H9 (cell line): ENCODE data around the gene SLC25A43. TPM values are rescaled to one million over a fixed set of nuclear protein-coding genes. Genes with fewer than 3 reads are reported as not detected.

Experiments
- DNase-seq: peaks from one replicate; pipeline ENCODE4 v3.0.0-alpha.2; 2017
- H2AFZ ChIP-seq: one replicate; pipeline ENCODE4 v1.6.1; 2013; ENCODE audit warnings: mild to moderate bottlenecking, low read length, control low read depth, moderate library complexity
- H2AK5ac ChIP-seq: 2 replicates; pipeline ENCODE4 v1.6.1; 2013; ENCODE audit warnings: low read length, control low read depth, mixed read lengths; ENCODE audit not compliant: insufficient read length
- H2BK120ac ChIP-seq: one replicate; pipeline ENCODE4 v1.6.1; 2013; ENCODE audit warnings: low read depth, mild to moderate bottlenecking, low read length, control low read depth, inconsistent platforms; ENCODE audit not compliant: poor library complexity, severe bottlenecking
- H2BK12ac ChIP-seq: 2 replicates; pipeline ENCODE4 v1.6.1; 2013; ENCODE audit warnings: low read length, control low read depth, mixed read lengths, low read depth; ENCODE audit not compliant: insufficient read length
- H2BK15ac ChIP-seq: 2 replicates; pipeline ENCODE4 v1.6.1; 2013; ENCODE audit warnings: low read depth, low read length, control low read depth
- H2BK20ac ChIP-seq: one replicate; pipeline ENCODE4 v1.6.1; 2013; ENCODE audit warnings: low read depth, mild to moderate bottlenecking, low read length, control low read depth, inconsistent platforms; ENCODE audit not compliant: poor library complexity, severe bottlenecking
- H2BK5ac ChIP-seq: 2 replicates; pipeline ENCODE4 v1.6.1; 2013; ENCODE audit warnings: low read length, control low read depth, mixed read lengths; ENCODE audit not compliant: insufficient read length
- H3K14ac ChIP-seq: 2 replicates; pipeline ENCODE4 v1.6.1; 2013; ENCODE audit warnings: low read length, control low read depth; ENCODE audit not compliant: insufficient read depth
- H3K18ac ChIP-seq: 2 replicates; pipeline ENCODE4 v1.6.1; 2013; ENCODE audit warnings: low read depth, mild to moderate bottlenecking, mixed read lengths, low read length, control low read depth; ENCODE audit not compliant: insufficient read length
- H3K23ac ChIP-seq: 2 replicates; pipeline ENCODE4 v1.6.1; 2013; ENCODE audit warnings: low read length, control low read depth, mixed read lengths, low read depth; ENCODE audit not compliant: insufficient read length
- H3K23me2 ChIP-seq: 2 replicates; pipeline ENCODE4 v1.6.1; 2013; ENCODE audit warnings: low read depth, mild to moderate bottlenecking, mixed read lengths, low read length, control low read depth; ENCODE audit not compliant: insufficient read length, poor library complexity, severe bottlenecking
- H3K27ac ChIP-seq: 2 replicates; pipeline ENCODE4 v1.5.1; 2013; ENCODE audit warnings: low read length, control low read depth, mixed read lengths, low read depth; ENCODE audit not compliant: insufficient read length
- H3K27me3 ChIP-seq: 2 replicates; pipeline ENCODE4 v1.6.1; 2013; ENCODE audit warnings: low read length, control low read depth, inconsistent platforms; ENCODE audit not compliant: insufficient read depth
- H3K4ac ChIP-seq: 2 replicates; pipeline ENCODE4 v1.6.1; 2013; ENCODE audit warnings: low read depth, mild to moderate bottlenecking, control low read depth, inconsistent platforms, low read length, moderate library complexity
- H3K4me1 ChIP-seq: 2 replicates; pipeline ENCODE4 v1.6.1; 2013; ENCODE audit warnings: low read length, control low read depth, inconsistent platforms; ENCODE audit not compliant: insufficient read depth
- H3K4me2 ChIP-seq: 2 replicates; pipeline ENCODE4 v1.6.1; 2013; ENCODE audit warnings: low read length, control low read depth, mixed read lengths; ENCODE audit not compliant: insufficient read length, insufficient read depth
- H3K56ac ChIP-seq: 2 replicates; pipeline ENCODE4 v1.6.1; 2013; ENCODE audit warnings: low read depth, mild to moderate bottlenecking, mixed read lengths, low read length, control low read depth; ENCODE audit not compliant: insufficient read length
- H3K79me1 ChIP-seq: 2 replicates; pipeline ENCODE4 v1.6.1; 2013; ENCODE audit warnings: low read depth, mild to moderate bottlenecking, moderate library complexity, low read length, control low read depth, inconsistent platforms; ENCODE audit not compliant: insufficient read depth, poor library complexity, severe bottlenecking
- H3K79me2 ChIP-seq: 2 replicates; pipeline ENCODE4 v1.6.1; 2013; ENCODE audit warnings: low read length, control low read depth, inconsistent platforms; ENCODE audit not compliant: insufficient read depth
- H3K9ac ChIP-seq: 2 replicates; pipeline ENCODE4 v1.6.1; 2013; ENCODE audit warnings: low read length, control low read depth, mixed read lengths; ENCODE audit not compliant: insufficient read length; ENCODE audit errors: extremely low read depth
- H3K9me3 ChIP-seq: one replicate; pipeline ENCODE4 v1.6.1; 2013; ENCODE audit warnings: low read depth, low read length, inconsistent platforms; ENCODE audit not compliant: control insufficient read depth
- H3T11ph ChIP-seq: one replicate; pipeline ENCODE4 v1.6.1; 2013; ENCODE audit warnings: mild to moderate bottlenecking, low read length, control low read depth, inconsistent platforms
- H4K20me1 ChIP-seq: one replicate; pipeline ENCODE4 v1.6.1; 2013; ENCODE audit not compliant: control insufficient read depth, insufficient read length, insufficient read depth
- H4K5ac ChIP-seq: 2 replicates; pipeline ENCODE4 v1.6.1; 2013; ENCODE audit warnings: low read depth, mild to moderate bottlenecking, mixed read lengths, low read length, control low read depth; ENCODE audit not compliant: insufficient read length
- H4K8ac ChIP-seq: replicated peaks from 2 replicates; pipeline ENCODE4 v1.6.1; 2013; ENCODE audit warnings: low read length, control low read depth, mixed read lengths, low read depth; ENCODE audit not compliant: insufficient read length
- H4K91ac ChIP-seq: 2 replicates; pipeline ENCODE4 v1.6.1; 2013; ENCODE audit warnings: low read depth, mild to moderate bottlenecking, moderate library complexity, mixed read lengths, low read length, control low read depth; ENCODE audit not compliant: insufficient read length
- H3K27ac Mint-ChIP-seq, 3 experiments: 2 replicates in 2 of 3; 3 replicates in 1 of 3; pipeline ENCODE4 v1.8.0; 2020 to 2021; ENCODE audit warnings: mixed read lengths in 3 of 3, mild to moderate bottlenecking in 1 of 3, moderate library complexity in 1 of 3
- H3K27me3 Mint-ChIP-seq: 2 replicates; pipeline ENCODE4 v1.8.0; 2021; ENCODE audit warnings: low read depth, mild to moderate bottlenecking, moderate library complexity, mixed read lengths
- H3K36me3 Mint-ChIP-seq, 3 experiments: 2 replicates in 2 of 3; 3 replicates in 1 of 3; pipeline ENCODE4 v1.8.0; 2020 to 2021; ENCODE audit warnings: low read depth in 3 of 3, mixed read lengths in 3 of 3; ENCODE audit not compliant: insufficient read depth in 1 of 3
- H3K4me1 Mint-ChIP-seq, 2 experiments: 2 replicates each; pipeline ENCODE4 v1.8.0; 2020; ENCODE audit warnings: mixed read lengths in 2 of 2
- H3K4me3 Mint-ChIP-seq, 2 experiments: 2 replicates in 1 of 2; 3 replicates in 1 of 2; pipeline ENCODE4 v1.8.0; 2020 to 2021; ENCODE audit warnings: mild to moderate bottlenecking in 2 of 2, mixed read lengths in 2 of 2, moderate library complexity in 1 of 2
- H3K9me3 Mint-ChIP-seq, 2 experiments: 2 replicates in 1 of 2; 3 replicates in 1 of 2; pipeline ENCODE4 v1.8.0; 2020; ENCODE audit warnings: mild to moderate bottlenecking in 2 of 2, mixed read lengths in 2 of 2, moderate library complexity in 1 of 2
- CTCF ChIP-seq: fragments of 200-600 bp; sonication (generic); conservative IDR thresholded peaks from 3 replicates; pipeline ENCODE4 v1.8.0; 2021; ENCODE audit warnings: antibody characterized with exemption, mild to moderate bottlenecking
- WGBS: extraction: QIAGEN DNeasy Blood & Tissue Kit; methylation state at CpG from one replicate; pipeline ENCODE4 v1.1.7; 2013; ENCODE audit warnings: missing lambda C conversion rate, low lambda C conversion rate, mixed read lengths; ENCODE audit not compliant: insufficient read length; ENCODE audit errors: extremely low coverage; 5-methylcytosine and 5-hydroxymethylcytosine counted together
- total RNA-seq: library from RNA; stranded (reverse); gene quantifications from 2 replicates; pipeline ENCODE4 v1.2.1, GENCODE V29; 2021

The SLC25A43 gene
- total RNA-seq, 1 experiment from 2014 or later, result 3.7 TPM

GRCh38 chrX:119453202-119453601, 54.1 kb downstream of the SLC25A43 start:
- H2BK12ac ChIP-seq, result no peak overlapping the region
- H3K9ac ChIP-seq, result no peak overlapping the region
- peaks cover 8 to 31% (median 10%) of the 10 kb centered on the region in 3 experiments; a peak in 6 of 7 replicates for H3K36me3 Mint-ChIP-seq
- H3T11ph ChIP-seq, result no peak overlapping the region
- H3K56ac ChIP-seq, result no peak overlapping the region
- H2AK5ac ChIP-seq, result no peak overlapping the region
- no peak overlapping the region for H2BK5ac ChIP-seq
- DNase-seq, result no peak
- no peak overlapping the region for H3K18ac ChIP-seq
- H3K27me3 Mint-ChIP-seq, result no peaks in the 10 kb centered on the region
- no peak overlapping the region for H4K5ac ChIP-seq
- no peak overlapping the region for H4K8ac ChIP-seq
- H3K79me1 ChIP-seq, result no peaks in the 10 kb centered on the region
- no peaks in the 10 kb centered on the region for H3K23me2 ChIP-seq
- no peaks in the 10 kb centered on the region for H4K20me1 ChIP-seq
- no peak overlapping the region for H3K23ac ChIP-seq
- no peaks in the 10 kb centered on the region for H3K27me3 ChIP-seq
- H2BK120ac ChIP-seq, result no peak overlapping the region
- no peak overlapping the region for H3K14ac ChIP-seq
- H2BK20ac ChIP-seq, result no peak overlapping the region
- no peak overlapping the region for H2BK15ac ChIP-seq
- H3K4me1 ChIP-seq, result no peaks in the 10 kb centered on the region
- WGBS, result no CpG with 5 or more reads among the region's 4 CpGs
- peaks cover 44% of the 10 kb centered on the region for H3K9me3 ChIP-seq
- no peak overlapping the region for H3K27ac Mint-ChIP-seq
- no peak overlapping the region for H3K4ac ChIP-seq
- no peak for TF ChIP-seq CTCF
- H4K91ac ChIP-seq, result no peak overlapping the region
- H3K4me1 Mint-ChIP-seq, result no peaks in the 10 kb centered on the region
- no peak overlapping the region for H3K4me3 Mint-ChIP-seq
- H3K27ac ChIP-seq, result no peak overlapping the region
- no peak overlapping the region for H3K4me2 ChIP-seq
- H2AFZ ChIP-seq, result no peak overlapping the region
- peaks cover 69 to 74% of the 10 kb centered on the region in 2 experiments for H3K9me3 Mint-ChIP-seq
- no peaks in the 10 kb centered on the region for H3K79me2 ChIP-seq
